T-helper 2 cell treated with Interferon-gamma antibody and Interleukin-4, amounts not matched to agents 5 μg/mL and 100 μg/mL, for 36 hours (primary cell): ENCODE results near the gene CHST11.

Experiments used
- DNase-seq: peaks from one replicate; pipeline ENCODE4 v3.0.0; 2021; ENCODE audit warnings: low spot score
- H3K27ac Mint-ChIP-seq: one replicate; pipeline ENCODE4 v1.8.0; 2021; ENCODE audit warnings: mild to moderate bottlenecking, mixed read lengths
- H3K27me3 Mint-ChIP-seq: one replicate; pipeline ENCODE4 v1.8.0; 2021; ENCODE audit warnings: low read depth, mixed read lengths
- H3K36me3 Mint-ChIP-seq: one replicate; pipeline ENCODE4 v1.8.0; 2021; ENCODE audit warnings: low read depth, mixed read lengths
- H3K4me1 Mint-ChIP-seq: one replicate; pipeline ENCODE4 v1.8.0; 2021; ENCODE audit warnings: low read depth, mixed read lengths
- H3K4me3 Mint-ChIP-seq: one replicate; pipeline ENCODE4 v1.8.0; 2022; ENCODE audit warnings: mild to moderate bottlenecking, moderate library complexity, mixed read lengths
- H3K9me3 Mint-ChIP-seq: one replicate; pipeline ENCODE4 v1.8.0; 2021; ENCODE audit warnings: mixed read lengths

CHST11 gene

DNA sequence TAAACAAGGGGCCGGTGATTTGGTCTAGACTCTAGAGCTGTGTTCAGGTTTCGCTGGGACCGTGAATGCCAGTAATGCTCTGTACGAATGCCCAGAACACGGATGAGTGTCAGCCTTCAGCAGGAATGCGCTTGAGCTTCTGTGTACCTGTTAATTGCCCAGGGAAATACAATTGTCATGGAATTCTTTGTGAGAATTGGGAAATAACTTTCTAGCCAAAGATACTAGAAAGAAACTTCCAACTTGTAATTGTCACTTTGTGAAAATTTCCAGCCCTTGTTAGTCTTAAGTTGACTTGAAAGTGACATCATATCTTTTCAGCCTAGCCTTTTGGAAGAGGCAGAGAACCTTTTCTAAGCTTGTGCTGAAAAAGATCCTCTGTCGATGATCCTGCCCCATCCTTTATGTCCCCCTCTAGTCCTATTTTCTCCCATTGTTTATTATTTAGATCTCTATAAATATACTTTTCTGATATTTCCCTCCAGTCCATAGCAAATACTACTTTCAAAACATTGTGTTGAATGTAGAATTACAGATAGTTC lies 2.7 kb downstream of the CHST11 start:
- DNase-seq = no peak
- Mint-ChIP-seq H3K9me3 (no peaks in the 10 kb centered on the region), H3K27ac (peak overlapping the region; percentile 87), H3K4me3 (peak overlapping the region; percentile 97), H3K4me1 (peaks cover 55% of the 10 kb centered on the region), H3K27me3 (peaks cover 11% of the 10 kb centered on the region), H3K36me3 (peaks cover 51% of the 10 kb centered on the region)

GRCh38 chr12:104460041-104460719 lies 3.4 kb downstream of the CHST11 start:
- H3K9me3 Mint-ChIP-seq = no peaks in the 10 kb centered on the region
- peaks cover 62% of the 10 kb centered on the region for H3K4me1 Mint-ChIP-seq
- peaks cover 58% of the 10 kb centered on the region for H3K36me3 Mint-ChIP-seq
- peak overlapping the region; percentile 87 for H3K27ac Mint-ChIP-seq
- peaks cover 7% of the 10 kb centered on the region for H3K27me3 Mint-ChIP-seq
- peak overlapping the region; percentile 97 for H3K4me3 Mint-ChIP-seq
- DNase-seq = no peak

DNA sequence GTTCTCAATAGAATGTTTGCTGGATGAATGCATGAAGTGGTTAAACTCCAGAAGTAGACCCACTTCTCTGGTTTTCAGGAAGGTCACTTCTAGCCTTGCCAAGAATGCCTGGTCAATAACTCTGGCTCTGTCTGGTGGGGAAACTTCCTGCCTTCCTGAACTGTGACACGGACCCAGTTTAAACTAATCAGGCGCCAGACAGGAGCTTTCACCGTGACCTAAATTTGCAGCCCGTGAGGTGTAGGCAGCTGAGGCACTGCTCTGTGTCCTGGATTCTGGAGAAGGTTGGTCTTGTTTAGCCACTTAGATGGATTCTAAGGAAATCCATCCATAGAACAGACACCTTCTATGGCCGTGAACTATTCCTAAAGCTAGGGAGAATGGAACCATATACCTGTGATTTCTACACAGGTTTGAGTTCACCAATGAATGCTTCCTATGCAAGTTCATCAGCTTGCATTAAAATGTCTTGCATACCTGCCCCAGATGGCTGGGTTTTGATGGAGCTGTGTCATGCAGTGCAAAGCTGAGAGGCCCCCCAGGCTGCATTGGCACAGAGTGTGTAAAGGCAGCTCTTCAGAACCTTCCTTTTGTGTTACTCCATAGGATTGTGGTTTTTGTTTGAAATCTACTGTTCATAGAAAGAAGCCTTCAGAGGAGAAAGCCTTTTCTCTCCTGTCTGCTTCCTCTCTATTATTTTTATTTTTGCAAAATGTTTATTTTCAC lies 4.4 kb downstream of the CHST11 start:
- Mint-ChIP-seq H3K4me1 (peaks cover 57% of the 10 kb centered on the region), H3K36me3 (peaks cover 63% of the 10 kb centered on the region), H3K4me3 (peak overlapping the region; percentile 97), H3K27ac (peak overlapping the region; percentile 87), H3K9me3 (no peaks in the 10 kb centered on the region), H3K27me3 (no peaks in the 10 kb centered on the region)
- DNase-seq = no peak

DNA sequence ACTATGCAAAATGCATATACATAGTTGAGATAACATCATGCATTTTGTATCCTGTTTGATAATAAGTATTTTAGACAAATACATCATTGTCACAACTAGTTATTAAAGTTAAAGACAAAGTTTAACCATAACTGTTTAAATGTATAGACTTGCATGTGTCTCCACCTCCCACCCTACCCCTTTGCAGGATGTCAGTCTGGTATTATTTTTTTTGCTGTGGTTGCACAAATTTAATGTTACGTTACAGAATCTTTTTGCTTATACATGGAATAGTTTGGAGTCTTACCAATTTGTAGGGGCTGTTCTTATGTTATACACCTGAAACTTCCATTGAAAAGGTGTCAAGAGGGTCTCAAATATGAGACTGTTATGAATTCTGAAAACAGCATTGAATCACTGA lies 5.6 kb downstream of the CHST11 start:
- H3K36me3 Mint-ChIP-seq = peaks cover 65% of the 10 kb centered on the region
- H3K27me3 Mint-ChIP-seq = no peaks in the 10 kb centered on the region
- DNase-seq = no peak
- H3K9me3 Mint-ChIP-seq = no peaks in the 10 kb centered on the region
- H3K4me3 Mint-ChIP-seq = peak overlapping the region; percentile 82
- peak overlapping the region; percentile 92 for H3K27ac Mint-ChIP-seq
- H3K4me1 Mint-ChIP-seq = peaks cover 67% of the 10 kb centered on the region

DNA sequence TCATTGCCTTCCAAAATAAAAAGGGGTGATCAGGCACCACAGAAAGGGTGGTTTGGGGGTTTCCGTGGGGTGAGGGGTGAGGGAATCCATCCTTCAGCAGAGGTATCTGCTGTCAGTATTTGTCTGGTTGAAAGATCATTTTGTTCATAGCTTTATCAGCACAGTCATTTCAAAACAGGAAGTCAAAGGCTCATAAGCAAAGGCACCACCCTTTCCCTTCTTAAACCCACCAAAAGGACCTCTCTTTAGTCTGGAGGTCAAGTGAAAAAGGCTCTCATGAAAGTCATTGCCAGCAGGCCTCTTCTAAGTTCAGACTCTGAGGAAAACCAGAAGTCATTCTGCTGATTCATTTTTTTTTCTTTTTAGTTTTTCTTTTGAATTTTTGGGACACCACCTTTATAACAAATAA lies 6.2 kb downstream of the CHST11 start:
- H3K4me3 Mint-ChIP-seq = peak overlapping the region; percentile 82
- peaks cover 66% of the 10 kb centered on the region for H3K36me3 Mint-ChIP-seq
- H3K27me3 Mint-ChIP-seq = no peaks in the 10 kb centered on the region
- H3K9me3 Mint-ChIP-seq = no peaks in the 10 kb centered on the region
- peak overlapping the region; percentile 92 for H3K27ac Mint-ChIP-seq
- peak; percentile 46 for DNase-seq
- H3K4me1 Mint-ChIP-seq = peaks cover 73% of the 10 kb centered on the region

GRCh38 chr12:104463368-104463767 lies 6.6 kb downstream of the CHST11 start:
- Mint-ChIP-seq H3K27me3 (no peaks in the 10 kb centered on the region), H3K36me3 (peaks cover 68% of the 10 kb centered on the region)
- no peak for DNase-seq

GRCh38 chr12:104464899-104465298 lies 8.2 kb downstream of the CHST11 start:
- no peak for DNase-seq
- Mint-ChIP-seq H3K9me3 (peaks cover 4% of the 10 kb centered on the region), H3K27ac (peak overlapping the region; percentile 51), H3K27me3 (no peaks in the 10 kb centered on the region), H3K4me3 (peak overlapping the region; percentile 72), H3K4me1 (peaks cover 81% of the 10 kb centered on the region), H3K36me3 (peaks cover 62% of the 10 kb centered on the region)

More at GRCh38 chr12:104463368-104463767, 6.6 kb downstream of the CHST11 start:
- H3K27ac Mint-ChIP-seq = peak overlapping the region; percentile 92
- peaks cover 76% of the 10 kb centered on the region for H3K4me1 Mint-ChIP-seq
- H3K4me3 Mint-ChIP-seq = peak overlapping the region; percentile 82
- no peaks in the 10 kb centered on the region for H3K9me3 Mint-ChIP-seq

DNA sequence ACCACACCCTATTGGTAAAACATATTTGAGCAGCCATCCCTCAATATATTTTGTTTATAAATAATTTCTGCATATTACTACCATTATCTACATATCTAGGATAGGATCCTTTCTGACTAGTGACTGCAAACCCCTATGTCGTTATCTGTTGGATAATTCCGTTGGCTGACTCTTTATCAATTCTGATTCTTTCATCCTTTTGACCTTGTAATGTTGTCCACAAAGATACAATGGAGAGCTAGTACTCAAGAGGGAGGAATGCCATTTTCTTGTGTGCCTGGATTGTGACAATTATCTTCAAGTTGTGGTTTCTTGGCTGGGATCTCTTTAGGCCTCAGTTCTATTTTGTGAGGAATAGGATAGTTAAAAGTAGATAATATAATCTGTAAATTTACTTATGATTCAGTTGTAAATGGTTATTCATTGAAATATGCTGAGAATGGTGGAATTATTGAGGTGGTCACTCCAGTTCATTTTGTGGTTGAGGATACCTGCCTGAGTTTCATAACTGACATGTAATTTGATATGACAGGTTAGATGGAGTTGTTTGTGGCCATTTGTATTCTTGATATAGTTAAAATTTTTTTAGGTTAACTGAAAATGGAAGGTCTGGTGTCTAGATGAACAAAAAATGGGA lies 10.1 kb downstream of the CHST11 start:
- peaks cover 68% of the 10 kb centered on the region for H3K36me3 Mint-ChIP-seq
- H3K4me1 Mint-ChIP-seq = peaks cover 81% of the 10 kb centered on the region
- no peak for DNase-seq
- H3K27ac Mint-ChIP-seq = peak overlapping the region; percentile 67
- peaks cover 19% of the 10 kb centered on the region for H3K9me3 Mint-ChIP-seq
- H3K27me3 Mint-ChIP-seq = no peaks in the 10 kb centered on the region
- H3K4me3 Mint-ChIP-seq = peak overlapping the region; percentile 59

DNA sequence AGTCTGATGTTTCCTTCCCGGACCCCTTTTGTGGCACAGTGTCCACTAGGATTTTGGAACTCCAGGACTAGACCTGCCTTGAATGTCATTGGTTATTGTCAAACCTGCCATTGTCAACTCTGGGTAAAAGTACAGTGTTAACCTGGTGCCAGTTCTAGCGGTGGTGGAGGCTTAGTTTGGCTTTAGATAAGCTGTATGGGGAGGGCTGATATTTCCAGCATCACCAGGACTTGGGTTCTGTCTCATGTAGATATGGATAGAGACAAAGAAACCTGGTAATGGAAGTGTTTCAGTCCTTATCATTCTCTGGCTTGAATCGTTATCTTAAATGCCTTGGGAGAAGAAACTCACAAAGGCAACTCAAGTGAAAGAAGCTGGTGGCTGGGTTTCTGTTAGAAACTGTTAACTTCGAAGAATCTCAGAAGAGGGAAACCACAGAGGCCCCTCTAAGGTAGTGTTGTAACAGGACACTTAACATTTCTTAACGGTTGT lies 10.6 kb downstream of the CHST11 start:
- Mint-ChIP-seq H3K4me1 (peaks cover 84% of the 10 kb centered on the region), H3K27me3 (no peaks in the 10 kb centered on the region), H3K9me3 (peaks cover 19% of the 10 kb centered on the region), H3K36me3 (peaks cover 71% of the 10 kb centered on the region), H3K4me3 (peak overlapping the region; percentile 59), H3K27ac (peak overlapping the region; percentile 67)
- DNase-seq = no peak

DNA sequence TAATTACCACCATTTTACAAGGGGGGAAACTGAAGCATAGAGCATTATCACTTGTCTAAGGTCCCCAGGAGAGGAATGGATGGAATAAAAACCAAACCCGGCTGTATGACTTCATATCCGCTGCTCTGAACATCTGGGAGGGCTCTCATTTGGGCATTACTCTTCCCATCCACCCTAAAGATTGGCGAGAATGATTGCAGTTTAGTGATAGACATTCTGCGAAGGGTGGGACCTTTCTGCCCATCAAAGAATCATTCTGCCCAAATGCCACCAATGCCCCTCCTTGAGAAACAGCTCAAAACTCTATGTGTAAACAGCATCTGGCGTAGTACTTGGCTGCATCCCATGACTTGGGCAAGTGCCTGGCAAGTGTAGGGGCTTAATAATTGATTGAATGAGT lies 11.6 kb downstream of the CHST11 start:
- Mint-ChIP-seq H3K4me3 (peak overlapping the region; percentile 32), H3K9me3 (peaks cover 19% of the 10 kb centered on the region), H3K36me3 (peaks cover 68% of the 10 kb centered on the region), H3K27me3 (no peaks in the 10 kb centered on the region), H3K27ac (no peak overlapping the region), H3K4me1 (peaks cover 84% of the 10 kb centered on the region)
- DNase-seq = no peak

- Mint-ChIP-seq H3K27me3 (no peaks in the 10 kb centered on the region), H3K4me1 (peaks cover 85% of the 10 kb centered on the region), H3K36me3 (peaks cover 62% of the 10 kb centered on the region), H3K27ac (no peak overlapping the region), H3K4me3 (no peak overlapping the region), H3K9me3 (peaks cover 19% of the 10 kb centered on the region)
- no peak for DNase-seq
Observed at GRCh38 chr12:104469066-104469465, 12.3 kb downstream of the CHST11 start.

DNA sequence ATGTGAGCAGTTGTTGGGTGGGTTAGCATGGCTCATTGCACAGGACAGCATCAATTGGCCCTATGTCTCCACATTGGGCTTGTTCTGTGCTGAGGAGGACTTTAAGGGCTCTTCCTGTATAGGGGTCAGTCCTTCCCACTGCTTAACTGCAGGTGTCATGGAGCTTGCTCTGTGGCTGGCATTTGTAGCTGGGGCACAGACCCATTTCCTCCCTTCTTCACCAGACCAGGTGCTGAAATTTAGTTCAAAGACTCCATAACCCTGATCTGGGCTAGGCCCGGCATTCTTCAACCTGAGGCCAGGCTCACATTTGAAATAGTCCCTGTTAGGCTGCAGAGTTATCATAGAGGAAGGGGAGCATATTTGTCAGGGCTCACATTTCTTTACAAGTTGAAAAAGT lies 12.8 kb downstream of the CHST11 start:
- DNase-seq = no peak
- Mint-ChIP-seq H3K9me3 (peaks cover 19% of the 10 kb centered on the region), H3K27me3 (no peaks in the 10 kb centered on the region), H3K4me1 (peaks cover 88% of the 10 kb centered on the region), H3K36me3 (peaks cover 60% of the 10 kb centered on the region), H3K4me3 (no peak overlapping the region), H3K27ac (peak overlapping the region; percentile 37)

- no peaks in the 10 kb centered on the region for H3K27me3 Mint-ChIP-seq
- no peak overlapping the region for H3K4me3 Mint-ChIP-seq
- DNase-seq = no peak
- no peak overlapping the region for H3K27ac Mint-ChIP-seq
- H3K4me1 Mint-ChIP-seq = peaks cover 85% of the 10 kb centered on the region
- peaks cover 19% of the 10 kb centered on the region for H3K9me3 Mint-ChIP-seq
- peaks cover 53% of the 10 kb centered on the region for H3K36me3 Mint-ChIP-seq
Observed at GRCh38 chr12:104470521-104470920, 13.8 kb downstream of the CHST11 start.

DNA sequence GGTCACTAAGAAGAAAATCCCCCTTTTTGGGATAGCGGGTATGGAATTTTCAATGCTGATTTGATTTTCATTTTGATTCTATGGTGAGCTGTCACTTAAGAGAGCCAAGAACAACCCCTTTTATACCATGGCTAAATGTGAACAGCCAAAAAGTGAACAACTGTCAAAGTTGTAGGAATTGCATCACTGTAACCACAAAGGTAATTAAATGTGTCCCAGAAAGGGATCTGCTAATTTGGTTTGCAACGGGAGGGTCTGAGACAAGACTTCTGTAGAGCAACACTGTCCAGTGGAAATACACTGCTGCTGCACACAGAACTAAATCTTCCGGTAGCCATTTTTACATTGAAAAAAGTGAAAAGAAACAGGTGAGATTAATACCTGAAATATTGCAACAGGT lies 14.6 kb downstream of the CHST11 start:
- H3K4me3 Mint-ChIP-seq = peak overlapping the region; percentile 28
- H3K27me3 Mint-ChIP-seq = no peaks in the 10 kb centered on the region
- no peak overlapping the region for H3K27ac Mint-ChIP-seq
- no peak for DNase-seq
- peaks cover 49% of the 10 kb centered on the region for H3K36me3 Mint-ChIP-seq
- H3K4me1 Mint-ChIP-seq = peaks cover 82% of the 10 kb centered on the region
- H3K9me3 Mint-ChIP-seq = peaks cover 19% of the 10 kb centered on the region
